CD4-positive, alpha-beta T cell (primary cell): ENCODE data around the gene COG3. TPM values are rescaled to one million over a fixed set of nuclear protein-coding genes. Genes with fewer than 3 reads are reported as not detected.

Source experiments
- ATAC-seq: fragments of 200-7000 bp; cut with Tn5 transposase; one replicate; pipeline ENCODE4 v1.10.0; 2022; ENCODE audit warnings: mild to moderate bottlenecking; ENCODE audit not compliant: poor library complexity
- CTCF ChIA-PET: fragments of 350-600 bp; sonication (Branson Sonifier 250); formaldehyde crosslinking; loops from one replicate; lab custom pipeline; 2021; ENCODE audit warnings: antibody characterized with exemption, inconsistent platforms; lab: Charles Lee
- POLR2A ChIA-PET: fragments of 350-600 bp; sonication (Branson Sonifier 250); formaldehyde crosslinking; loops from one replicate; lab custom pipeline; 2021; ENCODE audit warnings: antibody characterized with exemption, inconsistent platforms; lab: Charles Lee
- DNase-seq, 14 experiments: peaks; one replicate each; pipeline ENCODE4 v3.0.0-alpha.2; 2013 to 2020; ENCODE audit warnings: mixed read lengths in 2 of 14
- H3K27ac ChIP-seq, 2 donors: one replicate each; pipeline versions ENCODE4 v1.5.1 to v1.7.0; 2013; ENCODE audit warnings: low read length in 2 of 2, low read depth in 1 of 2, mild to moderate bottlenecking in 1 of 2
- H3K27me3 ChIP-seq, 2 experiments: 1 replicate in 1 of 2; 2 replicates in 1 of 2; pipeline versions ENCODE4 v1.6.1 to v1.7.0; 2013; ENCODE audit warnings: low read length in 2 of 2, control low read depth in 1 of 2, mild to moderate bottlenecking in 1 of 2, moderate library complexity in 1 of 2; ENCODE audit not compliant: insufficient read depth in 2 of 2, control insufficient read depth in 1 of 2
- H3K36me3 ChIP-seq: one replicate; pipeline ENCODE4 v1.6.1; 2013; ENCODE audit warnings: low read length, control low read depth; ENCODE audit not compliant: insufficient read depth
- H3K4me1 ChIP-seq: one replicate; pipeline ENCODE4 v1.6.1; 2013; ENCODE audit warnings: low read length, control low read depth; ENCODE audit not compliant: insufficient read depth
- H3K4me3 ChIP-seq: one replicate; pipeline ENCODE4 v1.5.1; 2013; ENCODE audit warnings: mild to moderate bottlenecking, low read length, moderate library complexity
- H3K9me3 ChIP-seq, 2 experiments: 1 replicate in 1 of 2; 2 replicates in 1 of 2; pipeline versions ENCODE4 v1.6.1 to v1.7.0; 2013; ENCODE audit warnings: low read length in 2 of 2, mild to moderate bottlenecking in 2 of 2, control low read depth in 1 of 2, moderate library complexity in 1 of 2; ENCODE audit not compliant: control insufficient read depth in 1 of 2, insufficient read depth in 1 of 2
- H3K27ac Mint-ChIP-seq: one replicate; pipeline ENCODE4 v1.8.0; 2020; ENCODE audit warnings: mixed read lengths
- H3K27me3 Mint-ChIP-seq: one replicate; pipeline ENCODE4 v1.8.0; 2021; ENCODE audit warnings: mixed read lengths
- H3K36me3 Mint-ChIP-seq: one replicate; pipeline ENCODE4 v1.8.0; 2021; ENCODE audit warnings: low read depth, mixed read lengths
- H3K4me1 Mint-ChIP-seq: one replicate; pipeline ENCODE4 v1.8.0; 2021; ENCODE audit warnings: low read depth, mixed read lengths
- H3K4me3 Mint-ChIP-seq: one replicate; pipeline ENCODE4 v1.8.0; 2020; ENCODE audit warnings: mild to moderate bottlenecking, mixed read lengths
- H3K9me3 Mint-ChIP-seq: one replicate; pipeline ENCODE4 v1.8.0; 2020; ENCODE audit warnings: mixed read lengths
- intact Hi-C, 2 experiments: fragments of 100-400 bp; cut with DNase I in 1 of 2; cut with micrococcal nuclease in 1 of 2; formaldehyde crosslinking; loops; one replicate each; pipeline versions ENCODE4 v1.15.1 to v1.9.0; 2023 to 2025; cut with DNase I, micrococcal nuclease
- total RNA-seq, 174 experiments: library from RNA in 2 of 174; stranded (reverse) in 2 of 174; gene quantifications; one replicate each; pipeline ENCODE4 v1.2.3 and lab custom pipeline; 2021 to 2026
- TF ChIP-seq, protein P1 (sequence below): fragments of 200-600 bp; IDR thresholded peaks from one replicate; pipeline ENCODE4 v1.8.0; 2022; ENCODE audit warnings: antibody characterized with exemption, mild to moderate bottlenecking

The COG3 gene
- total RNA-seq, 2 experiments from 2014 or later = 52.8 to 57.0 TPM

DNA sequence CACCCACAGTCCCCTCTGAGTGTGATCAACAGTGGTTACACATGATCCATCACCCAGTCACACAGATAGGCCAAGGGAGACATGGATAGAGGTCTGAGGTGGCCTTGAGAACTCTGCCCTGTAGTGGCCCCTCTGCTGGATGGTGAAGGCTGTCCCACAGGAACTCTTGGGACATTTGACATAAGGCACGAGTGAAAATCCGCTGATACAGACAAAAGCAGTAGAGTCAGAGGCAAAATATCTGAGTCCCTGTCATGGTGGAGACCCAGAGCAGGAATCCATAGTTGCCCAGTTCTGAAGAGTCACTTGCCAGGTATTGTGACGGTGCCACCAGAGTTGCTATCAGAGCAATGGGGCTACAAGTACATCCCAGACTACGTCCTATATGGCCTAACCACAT is 27.8 kb upstream of the COG3 start:
- Histone ChIP-seq H3K27ac (no peak overlapping the region), H3K4me1 (peaks cover 3% of the 10 kb centered on the region), H3K4me3 (no peak overlapping the region), H3K9me3 (no peaks in the 10 kb centered on the region), H3K27me3 (no peaks in the 10 kb centered on the region), H3K36me3 (no peaks in the 10 kb centered on the region)
- ChIA-PET POLR2A (no interaction called here), CTCF (no interaction called here)
- Mint-ChIP-seq H3K27ac (no peak overlapping the region), H3K27me3 (no peaks in the 10 kb centered on the region), H3K4me3 (no peak overlapping the region), H3K36me3 (no peaks in the 10 kb centered on the region), H3K4me1 (peaks cover 6% of the 10 kb centered on the region), H3K9me3 (no peaks in the 10 kb centered on the region)
- TF ChIP-seq, protein P1, sequence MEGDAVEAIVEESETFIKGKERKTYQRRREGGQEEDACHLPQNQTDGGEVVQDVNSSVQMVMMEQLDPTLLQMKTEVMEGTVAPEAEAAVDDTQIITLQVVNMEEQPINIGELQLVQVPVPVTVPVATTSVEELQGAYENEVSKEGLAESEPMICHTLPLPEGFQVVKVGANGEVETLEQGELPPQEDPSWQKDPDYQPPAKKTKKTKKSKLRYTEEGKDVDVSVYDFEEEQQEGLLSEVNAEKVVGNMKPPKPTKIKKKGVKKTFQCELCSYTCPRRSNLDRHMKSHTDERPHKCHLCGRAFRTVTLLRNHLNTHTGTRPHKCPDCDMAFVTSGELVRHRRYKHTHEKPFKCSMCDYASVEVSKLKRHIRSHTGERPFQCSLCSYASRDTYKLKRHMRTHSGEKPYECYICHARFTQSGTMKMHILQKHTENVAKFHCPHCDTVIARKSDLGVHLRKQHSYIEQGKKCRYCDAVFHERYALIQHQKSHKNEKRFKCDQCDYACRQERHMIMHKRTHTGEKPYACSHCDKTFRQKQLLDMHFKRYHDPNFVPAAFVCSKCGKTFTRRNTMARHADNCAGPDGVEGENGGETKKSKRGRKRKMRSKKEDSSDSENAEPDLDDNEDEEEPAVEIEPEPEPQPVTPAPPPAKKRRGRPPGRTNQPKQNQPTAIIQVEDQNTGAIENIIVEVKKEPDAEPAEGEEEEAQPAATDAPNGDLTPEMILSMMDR = no peak
- no peak for DNase-seq
- ATAC-seq = no peak
- intact Hi-C loops = no loop called here

GRCh38 chr13:45437947-45438346 is 26.8 kb upstream of the COG3 start:
- H3K4me1 ChIP-seq = peaks cover 5% of the 10 kb centered on the region
- no peaks in the 10 kb centered on the region for H3K36me3 Mint-ChIP-seq
- H3K27me3 Mint-ChIP-seq = no peaks in the 10 kb centered on the region
- H3K27ac Mint-ChIP-seq = no peak overlapping the region
- no peaks in the 10 kb centered on the region for H3K9me3 Mint-ChIP-seq
- ATAC-seq = no peak
- ChIA-PET POLR2A (no interaction called here), CTCF (interaction anchor here (0.6 kb wide), 1 partner anchor 67 kb away, joined by 3 read pairs; no protein-coding TSS in a partner anchor)
- no peak overlapping the region for H3K4me3 Mint-ChIP-seq
- intact Hi-C loops = no loop called here
- TF ChIP-seq, protein P1 = no peak
- H3K9me3 ChIP-seq = no peaks in the 10 kb centered on the region
- no peaks in the 10 kb centered on the region for H3K27me3 ChIP-seq
- no peak overlapping the region for H3K4me3 ChIP-seq
- no peaks in the 10 kb centered on the region for H3K36me3 ChIP-seq
- DNase-seq = no peak
- no peak overlapping the region for H3K27ac ChIP-seq
- H3K4me1 Mint-ChIP-seq = peaks cover 9% of the 10 kb centered on the region

DNA sequence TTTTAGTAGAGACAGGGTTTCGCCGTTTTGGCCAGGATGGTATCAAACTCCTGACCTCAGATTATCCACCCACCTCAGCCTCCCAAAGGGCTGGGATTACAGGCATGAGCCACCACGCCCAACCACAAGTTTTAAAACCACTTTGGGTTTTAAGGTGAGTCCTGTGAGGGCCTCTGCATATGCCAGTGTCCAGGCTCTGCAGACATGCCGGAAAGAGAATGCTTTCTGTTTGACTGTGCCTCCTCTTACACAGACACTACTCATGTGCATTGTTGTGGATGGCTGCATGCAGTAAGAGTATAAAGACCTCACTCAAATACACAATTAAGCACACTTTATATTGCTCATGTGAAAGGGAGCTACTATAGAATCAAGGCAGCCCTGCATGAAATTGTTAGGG is 25.7 kb upstream of the COG3 start:
- no peak overlapping the region for H3K27ac Mint-ChIP-seq
- no peaks in the 10 kb centered on the region for H3K27me3 Mint-ChIP-seq
- TF ChIP-seq, protein P1 = no peak
- no peaks in the 10 kb centered on the region for H3K9me3 ChIP-seq
- ChIA-PET CTCF (interaction anchor here (0.5 kb wide), 1 partner anchor 70 kb away, joined by 3 read pairs; no protein-coding TSS in a partner anchor), POLR2A (no interaction called here)
- H3K4me3 Mint-ChIP-seq = no peak overlapping the region
- no peak overlapping the region for H3K27ac ChIP-seq
- H3K4me1 ChIP-seq = peaks cover 5% of the 10 kb centered on the region
- H3K36me3 Mint-ChIP-seq = no peaks in the 10 kb centered on the region
- H3K9me3 Mint-ChIP-seq = no peaks in the 10 kb centered on the region
- H3K27me3 ChIP-seq = no peaks in the 10 kb centered on the region
- ATAC-seq (no peak), DNase-seq (no peak)
- no peak overlapping the region for H3K4me3 ChIP-seq
- intact Hi-C loops = no loop called here
- no peaks in the 10 kb centered on the region for H3K36me3 ChIP-seq
- peaks cover 9% of the 10 kb centered on the region for H3K4me1 Mint-ChIP-seq
